ENCODE results near the gene ZCWPW1.

GRCh38 chr7:100407285-100408180, 21.0 kb downstream of the ZCWPW1 start:
- TF ChIP-seq POLR2A (IDR thresholded peaks at IDR 0.05) = no peak
- TF ChIP-seq EP300 (IDR thresholded peaks at IDR 0.05) = no peak
